A673 (cell line): Measurements from ENCODE around the gene DEAF1. TPM values are rescaled to one million over a fixed set of nuclear protein-coding genes. Genes with fewer than 3 reads are reported as not detected.

Experiments
- BruUV-seq: library from RNA; stranded (reverse); fragments of 400-500 nt; replicated peaks from 2 replicates; lab custom pipeline; 2021; lab: Mats Ljungman, UMichigan
- CTCF ChIA-PET: fragments of 300-600 bp; sonication (Branson Sonifier 250); formaldehyde crosslinking; loops from one replicate; lab custom pipeline; 2022; ENCODE audit warnings: antibody characterized with exemption; lab: Charles Lee
- POLR2A ChIA-PET: fragments of 300-600 bp; sonication (Branson Sonifier 250); formaldehyde crosslinking; loops from one replicate; lab custom pipeline; 2022; ENCODE audit warnings: antibody characterized with exemption; ENCODE audit not compliant: low non-redundant PET; lab: Charles Lee
- DNase-seq: peaks from one replicate; pipeline ENCODE4 v3.0.0-alpha.2; 2015; ENCODE audit warnings: low spot score
- H3K27ac ChIP-seq: fragments of 200-600 bp; sonication (generic); 2 replicates; pipeline ENCODE4 v1.5.1; 2016; ENCODE audit warnings: mixed run types, low read depth, mild to moderate bottlenecking, mixed read lengths, antibody characterized with exemption, low read length; ENCODE audit not compliant: poor library complexity, severe bottlenecking
- H3K27me3 ChIP-seq: fragments of 200-600 bp; sonication (generic); replicated peaks from 2 replicates; pipeline ENCODE4 v1.6.1; 2017; ENCODE audit warnings: mixed run types, low read depth, mild to moderate bottlenecking, mixed read lengths, antibody characterized with exemption, low read length; ENCODE audit not compliant: insufficient read depth, poor library complexity
- H3K36me3 ChIP-seq: fragments of 200-600 bp; sonication (generic); 2 replicates; pipeline ENCODE4 v1.6.1; 2016; ENCODE audit warnings: mixed run types, mild to moderate bottlenecking, mixed read lengths, antibody characterized with exemption, low read length; ENCODE audit not compliant: insufficient read depth, poor library complexity, severe bottlenecking
- H3K4me1 ChIP-seq: fragments of 200-600 bp; sonication (generic); 2 replicates; pipeline ENCODE4 v1.6.1; 2017; ENCODE audit warnings: mixed run types, mild to moderate bottlenecking, mixed read lengths, antibody characterized with exemption, low read length; ENCODE audit not compliant: insufficient read depth, poor library complexity, severe bottlenecking
- H3K4me3 ChIP-seq: fragments of 200-600 bp; sonication (generic); 2 replicates; pipeline ENCODE4 v1.5.1; 2016; ENCODE audit warnings: low read depth, mixed run types, mild to moderate bottlenecking, mixed read lengths, low read length; ENCODE audit not compliant: poor library complexity, severe bottlenecking
- H3K9me3 ChIP-seq: fragments of 200-600 bp; sonication (generic); 2 replicates; pipeline ENCODE4 v1.6.1; 2016; ENCODE audit warnings: mixed run types, low read depth, mild to moderate bottlenecking, mixed read lengths, antibody characterized with exemption, low read length; ENCODE audit not compliant: poor library complexity, severe bottlenecking
- EZH2 ChIP-seq: fragments of 200-600 bp; sonication (generic); IDR thresholded peaks from 2 replicates; pipeline ENCODE4 v1.6.1; 2017; ENCODE audit warnings: borderline replicate concordance, low read depth, mild to moderate bottlenecking, mixed read lengths, antibody characterized with exemption, low read length; ENCODE audit not compliant: poor library complexity, severe bottlenecking
- intact Hi-C: fragments of 100-400 bp; cut with micrococcal nuclease; formaldehyde crosslinking; loops from one replicate; pipeline ENCODE4 v1.10.0; 2022; ENCODE audit not compliant: unreplicated experiment
- total RNA-seq: library from RNA; stranded (reverse); gene quantifications from 2 replicates; pipeline ENCODE4 v1.2.3, GENCODE V29; 2021
- TF ChIP-seq, protein P1 (sequence below): fragments of 300-800, 200-600 bp; sonication (generic); conservative IDR thresholded peaks from 2 replicates; pipeline ENCODE4 v1.5.1; 2017; ENCODE audit warnings: low read depth, mild to moderate bottlenecking, antibody characterized with exemption, low read length, moderate library complexity, mixed read lengths

Gene DEAF1
- total RNA-seq, 1 experiment from 2014 or later = 56.7 TPM

DNA sequence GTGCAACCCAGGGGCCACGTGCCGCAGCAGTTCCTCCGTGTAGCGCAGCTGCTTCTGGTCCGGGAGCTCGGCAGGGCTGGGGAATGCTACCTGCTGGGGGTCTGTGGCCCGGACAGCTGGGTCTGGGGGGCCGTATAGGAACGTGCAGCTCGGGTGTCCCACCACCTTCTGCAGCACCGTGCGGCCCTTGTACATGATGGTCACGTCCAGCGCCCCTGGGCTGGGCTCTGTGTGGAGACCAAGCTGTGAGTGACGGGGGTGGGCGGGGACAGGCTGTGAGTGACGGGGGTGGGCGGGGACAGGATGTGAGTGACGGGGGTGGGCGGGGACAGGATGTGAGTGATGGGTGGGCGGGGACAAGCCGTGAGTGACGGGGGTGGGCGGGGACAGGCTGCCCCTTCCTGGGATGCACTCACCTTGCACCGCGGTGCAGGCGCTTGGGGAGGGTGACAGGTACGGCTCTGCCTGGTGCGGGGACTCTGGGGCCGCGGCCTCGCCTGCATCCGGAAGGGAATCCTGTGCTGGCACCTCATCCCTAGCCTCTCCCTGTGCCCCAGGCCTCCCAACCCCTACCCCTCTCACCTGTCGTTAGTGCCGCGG, 81.6 kb downstream of the DEAF1 start:
- no peak for TF ChIP-seq EZH2
- TF ChIP-seq, protein P1, sequence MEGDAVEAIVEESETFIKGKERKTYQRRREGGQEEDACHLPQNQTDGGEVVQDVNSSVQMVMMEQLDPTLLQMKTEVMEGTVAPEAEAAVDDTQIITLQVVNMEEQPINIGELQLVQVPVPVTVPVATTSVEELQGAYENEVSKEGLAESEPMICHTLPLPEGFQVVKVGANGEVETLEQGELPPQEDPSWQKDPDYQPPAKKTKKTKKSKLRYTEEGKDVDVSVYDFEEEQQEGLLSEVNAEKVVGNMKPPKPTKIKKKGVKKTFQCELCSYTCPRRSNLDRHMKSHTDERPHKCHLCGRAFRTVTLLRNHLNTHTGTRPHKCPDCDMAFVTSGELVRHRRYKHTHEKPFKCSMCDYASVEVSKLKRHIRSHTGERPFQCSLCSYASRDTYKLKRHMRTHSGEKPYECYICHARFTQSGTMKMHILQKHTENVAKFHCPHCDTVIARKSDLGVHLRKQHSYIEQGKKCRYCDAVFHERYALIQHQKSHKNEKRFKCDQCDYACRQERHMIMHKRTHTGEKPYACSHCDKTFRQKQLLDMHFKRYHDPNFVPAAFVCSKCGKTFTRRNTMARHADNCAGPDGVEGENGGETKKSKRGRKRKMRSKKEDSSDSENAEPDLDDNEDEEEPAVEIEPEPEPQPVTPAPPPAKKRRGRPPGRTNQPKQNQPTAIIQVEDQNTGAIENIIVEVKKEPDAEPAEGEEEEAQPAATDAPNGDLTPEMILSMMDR = no peak
- Histone ChIP-seq H3K27me3 (no peaks in the 10 kb centered on the region), H3K27ac (no peak overlapping the region), H3K4me3 (no peak overlapping the region), H3K36me3 (peaks cover 28% of the 10 kb centered on the region), H3K4me1 (no peaks in the 10 kb centered on the region), H3K9me3 (no peaks in the 10 kb centered on the region)
- DNase-seq = peak; percentile 63
- BruUV-seq = no TSS peak
- intact Hi-C loops = no loop called here
- CTCF ChIA-PET = interaction anchor here (0.5 to 0.6 kb wide), 2 partner anchors 111 to 120 kb away, joined by 3 read pairs; no protein-coding TSS in a partner anchor
- POLR2A ChIA-PET = no interaction called here

DNA sequence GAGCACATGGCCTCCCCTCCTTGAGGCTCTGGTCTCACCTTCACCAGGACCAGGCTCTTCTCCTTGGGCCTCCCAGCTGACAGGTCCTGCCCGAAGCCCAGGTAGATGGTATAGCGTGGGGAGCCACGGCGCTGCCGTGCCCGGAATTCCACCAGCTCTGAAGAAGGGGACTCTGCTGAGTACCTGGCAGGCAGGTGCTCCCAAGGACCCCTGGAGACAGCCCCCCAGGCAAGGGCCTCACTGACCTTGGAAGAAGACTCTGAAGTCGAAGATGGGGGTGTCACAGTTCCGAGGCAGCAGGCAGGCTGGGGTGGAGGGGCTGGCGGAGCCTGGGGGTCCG, 82.1 kb downstream of the DEAF1 start:
- TF ChIP-seq, protein P1 = no peak
- no peak for TF ChIP-seq EZH2
- Histone ChIP-seq H3K36me3 (peaks cover 34% of the 10 kb centered on the region), H3K4me1 (no peaks in the 10 kb centered on the region), H3K27me3 (no peaks in the 10 kb centered on the region), H3K27ac (no peak overlapping the region), H3K4me3 (no peak overlapping the region), H3K9me3 (no peaks in the 10 kb centered on the region)
- intact Hi-C loops = no loop called here
- no peak for DNase-seq
- CTCF ChIA-PET = interaction anchor here (0.6 kb wide), 1 partner anchor 112 kb away, joined by 3 read pairs; no protein-coding TSS in a partner anchor
- no TSS peak for BruUV-seq
- POLR2A ChIA-PET = no interaction called here

DNA sequence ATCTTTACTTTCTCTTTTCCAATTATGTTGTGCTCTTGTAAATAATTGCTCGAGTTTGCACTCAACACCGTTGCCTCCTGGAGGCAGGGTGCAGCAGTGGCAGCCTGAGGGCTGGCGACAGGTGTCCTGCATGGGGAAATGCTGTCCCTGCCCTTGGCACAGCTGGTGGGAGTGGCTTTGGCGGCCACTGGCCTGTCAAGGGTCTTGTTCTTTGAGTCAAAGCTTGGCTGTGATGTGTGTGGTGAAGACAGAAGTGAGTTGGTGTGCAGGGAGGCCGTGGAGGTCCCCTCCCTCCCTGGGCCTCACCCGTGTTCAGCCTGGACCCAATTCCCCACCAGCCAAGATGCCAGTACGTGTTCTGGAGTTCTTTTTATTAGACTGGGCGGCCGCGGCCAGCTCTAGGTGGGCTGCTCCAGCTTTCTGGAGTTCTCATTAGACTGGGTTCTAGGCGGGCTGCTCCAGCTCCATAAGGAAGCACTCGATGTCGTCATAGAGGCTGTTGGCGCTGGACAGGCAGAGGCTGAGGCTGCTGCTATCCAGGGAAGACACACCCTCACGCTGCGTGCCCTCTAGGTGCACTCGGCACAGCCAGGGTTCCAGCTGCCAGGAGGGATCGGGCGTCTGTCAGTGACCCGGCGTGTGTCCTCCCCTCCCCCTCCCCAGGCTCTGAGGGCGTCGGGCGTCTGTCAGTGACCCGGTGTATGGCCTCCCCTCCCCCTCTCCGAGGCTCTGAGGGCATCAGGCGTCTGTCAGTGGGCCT, 82.6 kb downstream of the DEAF1 start:
- Histone ChIP-seq H3K27me3 (no peaks in the 10 kb centered on the region), H3K36me3 (peaks cover 38% of the 10 kb centered on the region), H3K27ac (no peak overlapping the region), H3K9me3 (no peaks in the 10 kb centered on the region), H3K4me3 (no peak overlapping the region), H3K4me1 (no peaks in the 10 kb centered on the region)
- intact Hi-C loops = no loop called here
- no peak for DNase-seq
- TF ChIP-seq, protein P1 = 0 out of 2 replicates have a peak, but pooled peaks have one; percentile 16
- TF ChIP-seq EZH2 = no peak
- no TSS peak for BruUV-seq
- POLR2A ChIA-PET = no interaction called here
- CTCF ChIA-PET = no interaction called here
